Measurements from ENCODE around the gene MED12L.
"Not testable (repeated sequence)": the region's sequence is repeated elsewhere in the genome, so short reads cannot be mapped to it uniquely, and the experiment has no call there.

The MED12L gene

GRCh38 chr3:151228666-151229040, 143.2 kb downstream of the MED12L start:
- ChIA-PET POLR2A (no interaction called here), CTCF (interaction anchor here (0.8 to 8.2 kb wide), 33 partner anchors 8 to 613 kb away, joined by 3 to 191 read pairs (median 6); partner anchors contain the start of genes GPR171 and P2RY14)
- no peak for TF ChIP-seq CTCF (IDR thresholded peaks at IDR 0.05; ENCODE audit: insufficient read depth, low read length, missing control alignments)
- DNase-seq (ENCODE audit: low read depth, low spot score): peak; percentile 62
- no peak overlapping the region for H3K4me3 ChIP-seq (ENCODE audit: low read depth, low read length)

- no peak for TF ChIP-seq CTCF (IDR thresholded peaks at IDR 0.05; ENCODE audit: insufficient read depth, low read length, missing control alignments)
- ChIA-PET CTCF (interaction anchor here (1.0 to 8.2 kb wide), 4 partner anchors 48 to 97 kb away, joined by 3 to 191 read pairs (median 4); partner anchors contain the start of gene P2RY14), POLR2A (no interaction called here)
- DNase-seq (ENCODE audit: low read depth, low spot score): no peak
- no peak overlapping the region for H3K4me3 ChIP-seq (ENCODE audit: low read depth, low read length)
These were observed 145.2 kb downstream of the MED12L start for GRCh38 chr3:151230646-151231045.

GRCh38 chr3:151232403-151232802, 146.9 kb downstream of the MED12L start:
- POLR2A ChIA-PET; DNase-seq (ENCODE audit: low read depth, low spot score); H3K4me3 ChIP-seq (ENCODE audit: low read depth, low read length): not testable (repeated sequence)
- CTCF ChIA-PET: interaction anchor here (0.9 to 3.2 kb wide), 4 partner anchors 46 to 64 kb away, joined by 3 to 13 read pairs (median 4); partner anchors contain the start of gene P2RY14

- ChIA-PET POLR2A (no interaction called here), CTCF (interaction anchor here (0.9 to 3.2 kb wide), 4 partner anchors 46 to 65 kb away, joined by 3 to 13 read pairs (median 4); partner anchors contain the start of gene P2RY14)
- no peak overlapping the region for H3K4me3 ChIP-seq (ENCODE audit: low read depth, low read length)
- no peak for DNase-seq (ENCODE audit: low read depth, low spot score)
- no peak for TF ChIP-seq CTCF (IDR thresholded peaks at IDR 0.05; ENCODE audit: insufficient read depth, low read length, missing control alignments)
These were observed 147.5 kb downstream of the MED12L start for GRCh38 chr3:151232991-151233390.

- ChIA-PET CTCF (interaction anchor here (0.8 to 3.2 kb wide), 6 partner anchors 10 to 92 kb away, joined by 3 to 13 read pairs (median 3); no protein-coding TSS in a partner anchor), POLR2A (interaction anchor here (0.5 kb wide), 1 partner anchor 924 kb away, joined by 5 read pairs; no protein-coding TSS in a partner anchor)
- no peak for DNase-seq (ENCODE audit: low read depth, low spot score)
- TF ChIP-seq CTCF (IDR thresholded peaks at IDR 0.05; ENCODE audit: insufficient read depth, low read length, missing control alignments): no peak
- no peak overlapping the region for H3K4me3 ChIP-seq (ENCODE audit: low read depth, low read length)
These were observed 149.4 kb downstream of the MED12L start for GRCh38 chr3:151234825-151235224.

- no peak for DNase-seq (ENCODE audit: low read depth, low spot score)
- CTCF ChIA-PET: interaction anchor here (1.4 kb wide), 1 partner anchor 8 kb away, joined by 5 read pairs; no protein-coding TSS in a partner anchor
These were observed 150.9 kb downstream of the MED12L start for GRCh38 chr3:151236316-151236715.

More at GRCh38 chr3:151236316-151236715, 150.9 kb downstream of the MED12L start:
- H3K4me3 ChIP-seq (ENCODE audit: low read depth, low read length): no peak overlapping the region
- no peak for TF ChIP-seq CTCF (IDR thresholded peaks at IDR 0.05; ENCODE audit: insufficient read depth, low read length, missing control alignments)
- POLR2A ChIA-PET: no interaction called here

All from AG04449 (cell line).